Thyroid gland (tissue), 4 donors: ENCODE results near the gene CLOCK. TPM values are rescaled to one million over a fixed set of nuclear protein-coding genes. Genes with fewer than 3 reads are reported as not detected.

Experiments used
- DNase-seq, 2 donors: peaks; one replicate each; pipeline ENCODE4 v3.0.0-alpha.2; 2019
- H3K27ac ChIP-seq, 3 donors: fragments of 200-600 bp; sonication (generic); 1 replicate in 2 of 3; 2 replicates in 1 of 3; pipeline ENCODE4 v1.5.1; 2016 to 2019; ENCODE audit warnings: mild to moderate bottlenecking in 1 of 3, moderate library complexity in 1 of 3
- H3K27me3 ChIP-seq: fragments of 200-600 bp; sonication (generic); one replicate; pipeline ENCODE4 v1.5.1; 2019
- H3K36me3 ChIP-seq, 2 donors: fragments of 200-600 bp; sonication (generic); one replicate each; pipeline ENCODE4 v1.5.1; 2016 to 2019
- H3K4me1 ChIP-seq, 2 donors: fragments of 200-600 bp; sonication (generic); one replicate each; pipeline ENCODE4 v1.5.1; 2017 to 2019
- H3K4me3 ChIP-seq, 3 donors: fragments of 200-600 bp; sonication (generic); replicated peaks in 1 of 3; 1 replicate in 2 of 3; 2 replicates in 1 of 3; pipeline ENCODE4 v1.5.1; 2016; ENCODE audit warnings: mild to moderate bottlenecking in 1 of 3
- H3K9me3 ChIP-seq: fragments of 200-600 bp; sonication (generic); one replicate; pipeline ENCODE4 v1.5.1; 2017
- CTCF ChIP-seq, 6 experiments: fragments of 200-600 bp in 3 of 6; fragments of 450-650 bp in 3 of 6; sonication (generic) in 3 of 6; IDR thresholded peaks; one replicate each; pipeline ENCODE4 v1.5.1; 2016 to 2019; ENCODE audit warnings: antibody characterized with exemption in 6 of 6, mild to moderate bottlenecking in 2 of 6, inconsistent platforms in 1 of 6, moderate library complexity in 1 of 6
- POLR2A ChIP-seq, 2 donors: fragments of 450-650 bp; IDR thresholded peaks; one replicate each; pipeline ENCODE4 v1.6.1; 2017; ENCODE audit warnings: antibody characterized with exemption in 2 of 2, mild to moderate bottlenecking in 2 of 2, moderate library complexity in 1 of 2
- WGBS, 2 donors: methylation state at CpG; one replicate each; pipeline ENCODE4 v1.1.5; 2017; 5-methylcytosine and 5-hydroxymethylcytosine counted together
- intact Hi-C: fragments of 100-400 bp; cut with DNase I; formaldehyde crosslinking; loops from one replicate; pipeline ENCODE4 v1.15.1; 2023
- total RNA-seq, 4 donors: library from RNA; depleted of rRNA; stranded (reverse); fragments of >200 nt; gene quantifications; one replicate each; pipeline ENCODE4 v1.2.3, GENCODE V29; 2016

Gene CLOCK
- total RNA-seq, 4 donors from 2014 or later: 26.1 to 60.3 (median 31.6) TPM

- Histone ChIP-seq H3K36me3 (no peaks in the 10 kb centered on the region), H3K27ac (no peak overlapping the region), H3K4me1 (no peaks in the 10 kb centered on the region), H3K4me3 (no peak overlapping the region), H3K27me3 (no peaks in the 10 kb centered on the region), H3K9me3 (no peaks in the 10 kb centered on the region)
- 92 to 93% methylated on average over 2 of the region's 2 CpGs for WGBS, 2 donors
- intact Hi-C loops: no loop called here
- no peak for TF ChIP-seq POLR2A (IDR thresholded peaks at IDR 0.05)
- no peak for TF ChIP-seq CTCF (IDR thresholded peaks at IDR 0.05)
- DNase-seq: no peak
These were observed 29.0 kb downstream of the CLOCK start for GRCh38 chr4:55517526-55518229.

GRCh38 chr4:55512922-55513571 is 33.7 kb downstream of the CLOCK start:
- Histone ChIP-seq H3K36me3 (no peaks in the 10 kb centered on the region), H3K4me3 (no peak overlapping the region), H3K27me3 (no peaks in the 10 kb centered on the region), H3K27ac (no peak overlapping the region), H3K4me1 (peaks cover 0 to 3% of the 10 kb centered on the region in 2 donors), H3K9me3 (no peaks in the 10 kb centered on the region)
- no peak for TF ChIP-seq POLR2A (IDR thresholded peaks at IDR 0.05)
- no peak for TF ChIP-seq CTCF (IDR thresholded peaks at IDR 0.05)
- DNase-seq: no peak
- WGBS, 2 donors: 98% methylated on average over 1 of the region's 1 CpG
- intact Hi-C loops: no loop called here

GRCh38 chr4:55512077-55512476 is 34.6 kb downstream of the CLOCK start:
- TF ChIP-seq CTCF (IDR thresholded peaks at IDR 0.05) (no peak), POLR2A (IDR thresholded peaks at IDR 0.05) (no peak)
- peaks cover 0 to 4% of the 10 kb centered on the region in 2 donors for H3K36me3 ChIP-seq
- H3K27ac ChIP-seq: no peak overlapping the region
- WGBS, 2 donors: 97% methylated on average over 1 of the region's 1 CpG
- no peaks in the 10 kb centered on the region for H3K27me3 ChIP-seq
- H3K4me1 ChIP-seq: peaks cover 0 to 3% of the 10 kb centered on the region in 2 donors
- no peak overlapping the region for H3K4me3 ChIP-seq
- H3K9me3 ChIP-seq: no peaks in the 10 kb centered on the region
- intact Hi-C loops: no loop called here
- no peak for DNase-seq

- no peak for DNase-seq
- Histone ChIP-seq H3K4me3 (no peak overlapping the region), H3K4me1 (peaks cover 0 to 3% of the 10 kb centered on the region in 2 donors), H3K9me3 (no peaks in the 10 kb centered on the region), H3K27ac (no peak overlapping the region), H3K27me3 (no peaks in the 10 kb centered on the region), H3K36me3 (peaks cover 0 to 6% of the 10 kb centered on the region in 2 donors)
- intact Hi-C loops: no loop called here
- TF ChIP-seq POLR2A (IDR thresholded peaks at IDR 0.05) (no peak), CTCF (IDR thresholded peaks at IDR 0.05) (no peak)
These were observed 36.0 kb downstream of the CLOCK start for GRCh38 chr4:55510685-55511084.

GRCh38 chr4:55509266-55509665 is 37.4 kb downstream of the CLOCK start:
- Histone ChIP-seq H3K9me3 (no peaks in the 10 kb centered on the region), H3K27ac (no peak overlapping the region), H3K4me3 (no peak overlapping the region), H3K27me3 (no peaks in the 10 kb centered on the region), H3K36me3 (peaks cover 0 to 6% of the 10 kb centered on the region in 2 donors), H3K4me1 (peaks cover 0 to 3% of the 10 kb centered on the region in 2 donors)
- TF ChIP-seq CTCF (IDR thresholded peaks at IDR 0.05) (no peak), POLR2A (IDR thresholded peaks at IDR 0.05) (no peak)
- WGBS, 2 donors: 61 to 76% methylated on average over 3 of the region's 3 CpGs
- DNase-seq: no peak
- intact Hi-C loops: no loop called here
